Right lobe of liver (tissue), 4 donors: Measurements from ENCODE around the gene RASSF5.

Experiments
- CTCF ChIP-seq, 4 donors: fragments of 200-600 bp in 3 of 4; fragments of 450-650 bp in 1 of 4; IDR thresholded peaks; one replicate each; pipeline versions ENCODE4 v1.5.1 to v1.8.0; 2016 to 2022; ENCODE audit warnings: antibody characterized with exemption in 4 of 4, mild to moderate bottlenecking in 2 of 4
- POLR2A ChIP-seq: fragments of 450-650 bp; IDR thresholded peaks from one replicate; pipeline ENCODE4 v1.6.1; 2017; ENCODE audit warnings: antibody characterized with exemption, mild to moderate bottlenecking
- donor health status: DM: no; HTN: no; CAD: no.
- donor health status: DM: no; HTN: no; CAD: no.
- donor health status: DM: no; HTN: yes; CAD: no.

- TF ChIP-seq POLR2A (no peak), CTCF (IDR thresholded peaks at IDR 0.05) (no peak)
Measured at GRCh38 chr1:206476058-206476457, 31.3 kb upstream of the RASSF5 start.
